Measurements from ENCODE around the gene SBK1.
"Not testable (repeated sequence)": the region's sequence is repeated elsewhere in the genome, so short reads cannot be mapped to it uniquely, and the experiment has no call there.

The SBK1 gene

DNA sequence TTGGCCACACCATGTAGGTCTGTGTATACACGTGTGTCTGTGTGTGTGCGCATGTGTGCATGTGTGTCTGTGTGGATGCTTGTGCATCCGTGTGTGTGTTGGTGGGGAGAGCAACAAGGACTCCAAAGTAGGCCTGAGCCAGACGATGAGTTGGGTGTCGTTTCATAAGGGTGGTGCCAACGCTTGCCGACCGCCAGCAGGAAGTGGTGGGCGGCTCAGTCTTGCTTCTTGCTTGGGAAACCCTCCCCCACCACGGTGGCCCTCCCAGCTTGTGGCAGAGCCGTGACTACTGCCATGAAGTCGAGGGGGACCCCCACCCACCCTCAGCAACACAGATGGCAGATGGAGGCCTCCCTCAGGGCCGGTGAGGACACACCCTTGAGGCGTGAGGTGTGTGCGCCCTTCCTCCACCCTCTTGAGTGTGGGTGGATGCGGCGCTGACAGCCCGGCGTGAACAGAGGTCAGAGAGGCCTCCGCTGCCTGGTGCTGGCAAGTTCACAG lies 17.5 kb downstream of the SBK1 start:
- peak; percentile 27 to 97 (median 66) for DNase-seq

DNA sequence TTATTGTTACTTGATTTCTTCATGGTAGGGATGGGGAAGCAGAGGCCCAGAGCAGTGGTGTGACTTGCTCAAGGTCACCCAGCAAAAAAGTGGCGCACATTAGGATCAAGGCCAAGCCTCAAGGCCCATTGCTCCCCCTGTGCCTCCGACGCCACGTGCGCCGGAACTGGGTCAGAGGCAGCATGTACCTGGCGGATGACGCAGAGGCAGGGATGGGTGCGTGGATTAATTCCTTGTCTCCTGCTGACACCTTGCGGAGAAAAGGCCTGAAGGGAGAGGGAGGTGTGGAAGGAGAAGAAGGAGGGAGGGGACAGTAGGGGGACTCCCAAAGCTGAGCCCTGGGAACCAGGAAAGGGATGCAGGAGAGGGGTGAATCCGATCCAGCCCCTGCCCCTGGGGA lies 18.5 kb downstream of the SBK1 start:
- no peak for DNase-seq

DNA sequence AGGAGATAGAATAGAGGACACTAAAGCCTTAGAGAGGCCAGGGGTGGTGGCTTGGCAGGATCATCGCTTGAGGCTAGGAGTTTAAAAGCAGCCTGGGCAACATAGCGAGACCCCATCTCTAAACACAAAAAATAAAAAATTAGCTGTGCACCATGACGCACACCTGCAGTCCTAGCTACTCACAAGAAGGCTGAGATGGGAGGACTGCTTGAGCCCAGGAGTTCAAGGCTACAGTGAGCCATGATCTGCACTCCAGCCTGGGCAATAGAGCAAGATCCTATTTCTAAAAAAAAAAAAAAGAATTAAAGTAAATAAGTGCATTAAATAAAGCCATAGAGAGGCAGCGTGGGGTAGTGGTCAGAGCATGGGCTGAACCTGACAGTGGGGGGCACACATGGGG lies 19.1 kb downstream of the SBK1 start:
- no peak for DNase-seq

DNA sequence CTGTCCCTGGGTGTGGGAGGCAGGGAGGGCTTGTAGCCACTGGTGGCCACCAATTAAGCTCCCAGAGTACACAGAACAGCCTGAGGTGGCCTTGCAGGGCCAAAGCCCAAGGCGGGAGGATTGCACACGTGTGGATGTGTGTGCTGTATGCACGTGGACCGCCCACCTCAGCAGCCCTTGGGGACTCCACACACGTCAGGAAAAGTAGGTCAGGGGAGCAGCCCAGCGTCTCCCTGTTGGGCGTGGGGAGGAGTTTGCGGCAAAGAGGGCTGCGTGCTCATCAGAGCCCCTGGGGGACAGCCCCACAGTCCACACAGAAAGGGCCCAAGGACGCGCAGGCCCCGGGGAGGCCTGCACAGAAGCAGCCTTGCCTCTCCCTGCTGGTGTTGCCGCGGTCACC lies 19.6 kb downstream of the SBK1 start:
- DNase-seq = peak in 1 of 5 experiments; percentile 64

DNA sequence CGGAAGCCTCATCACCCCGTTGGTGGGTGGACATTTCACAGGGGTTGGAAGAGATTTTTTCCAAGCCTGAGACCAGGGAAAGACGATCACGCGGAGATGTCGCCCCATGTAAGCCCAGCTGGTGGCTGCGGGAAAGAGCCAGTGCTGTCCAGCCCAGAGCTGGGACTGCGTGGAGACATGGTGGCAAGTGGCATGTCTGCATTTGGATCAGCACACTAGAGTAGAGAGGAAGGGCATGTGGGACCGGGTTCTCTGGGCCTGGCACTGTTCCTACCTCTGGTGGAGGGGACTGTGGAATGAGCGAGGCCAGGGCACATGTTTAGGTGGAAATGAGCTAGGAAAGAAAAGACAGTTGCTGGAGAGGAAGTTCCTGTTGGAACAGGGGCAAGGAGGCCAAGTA lies 20.0 kb downstream of the SBK1 start:
- DNase-seq = no peak

DNA sequence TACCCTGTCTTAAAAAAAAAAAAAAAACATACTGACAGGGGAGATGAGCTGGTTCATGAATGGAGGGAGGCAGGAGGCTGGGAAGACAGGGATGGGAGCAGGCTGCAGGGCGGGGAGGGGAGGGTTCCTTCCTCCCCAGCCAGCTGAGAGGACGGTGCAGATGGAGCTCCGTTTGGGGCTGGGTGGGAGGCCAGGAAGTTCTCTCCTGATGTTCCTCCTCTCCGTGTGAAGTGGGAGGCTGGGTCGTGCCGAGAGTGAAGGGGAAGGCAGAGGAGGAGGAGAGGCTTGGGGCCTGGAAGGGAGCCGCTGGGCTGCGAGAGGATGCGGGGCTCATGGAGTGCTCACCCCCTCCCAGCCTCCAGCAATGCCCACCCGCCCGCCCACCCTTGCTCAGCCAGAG lies 21.3 kb downstream of the SBK1 start:
- DNase-seq = no peak

DNA sequence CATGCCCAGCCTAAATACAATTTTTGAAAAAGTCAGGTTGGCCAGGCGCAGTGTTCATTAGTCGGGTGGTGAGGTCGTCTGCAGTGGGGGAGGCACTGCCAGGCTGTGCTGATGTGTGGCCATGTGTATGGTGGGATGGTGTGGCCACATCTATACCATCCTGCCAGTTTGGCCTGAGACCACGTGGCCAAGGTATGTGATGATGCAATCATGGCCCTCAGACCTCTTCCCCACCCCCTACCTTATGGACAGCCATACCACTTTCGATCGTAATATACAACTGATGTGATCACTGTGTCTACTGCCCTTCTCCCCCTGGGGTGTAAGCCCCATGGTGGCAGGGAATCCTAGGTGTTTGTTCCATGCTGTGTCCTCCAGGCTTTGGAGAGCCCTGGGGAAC lies 23.7 kb downstream of the SBK1 start:
- no peak for DNase-seq

DNA sequence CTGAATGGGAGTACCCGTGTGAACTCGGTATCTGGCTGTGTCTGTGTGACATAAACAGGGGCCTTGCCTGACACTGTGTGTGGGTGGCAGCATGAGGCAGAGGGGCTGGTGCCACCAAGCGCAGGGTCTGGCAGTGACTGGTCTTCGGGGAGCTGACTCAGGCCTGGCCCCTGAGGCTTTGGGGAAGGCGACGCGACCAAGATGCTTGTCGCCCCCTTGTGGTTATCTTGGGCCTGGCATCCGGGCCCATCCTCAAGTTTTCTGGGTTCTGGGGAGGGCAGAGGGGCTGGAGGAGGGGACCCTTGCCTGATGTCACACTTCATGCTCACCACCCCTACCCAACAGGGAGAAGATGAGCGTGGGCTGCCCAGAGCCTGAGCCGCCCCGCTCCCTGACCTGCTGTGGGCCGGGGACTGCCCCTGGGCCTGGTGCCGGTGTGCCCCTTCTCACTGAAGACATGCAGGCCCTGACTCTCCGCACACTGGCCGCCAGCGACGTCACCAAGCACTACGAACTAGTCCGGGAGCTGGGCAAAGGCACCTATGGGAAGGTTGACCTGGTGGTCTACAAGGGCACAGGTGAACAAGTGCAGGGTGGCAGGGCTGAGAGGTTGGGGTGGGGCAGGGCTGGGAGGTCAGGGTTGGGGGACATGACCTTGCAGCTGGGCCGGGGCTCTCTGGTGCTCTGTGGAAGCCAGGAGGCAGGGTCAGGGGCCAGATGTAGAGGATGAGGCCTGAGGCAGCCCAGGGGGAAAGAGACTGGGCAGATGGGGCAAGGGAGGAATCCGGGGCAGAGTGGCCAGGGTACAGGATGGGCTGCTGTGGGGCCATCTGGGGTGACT lies 24.9 kb downstream of the SBK1 start:
- DNase-seq = peak; percentile 49 to 60 (median 56)

DNA sequence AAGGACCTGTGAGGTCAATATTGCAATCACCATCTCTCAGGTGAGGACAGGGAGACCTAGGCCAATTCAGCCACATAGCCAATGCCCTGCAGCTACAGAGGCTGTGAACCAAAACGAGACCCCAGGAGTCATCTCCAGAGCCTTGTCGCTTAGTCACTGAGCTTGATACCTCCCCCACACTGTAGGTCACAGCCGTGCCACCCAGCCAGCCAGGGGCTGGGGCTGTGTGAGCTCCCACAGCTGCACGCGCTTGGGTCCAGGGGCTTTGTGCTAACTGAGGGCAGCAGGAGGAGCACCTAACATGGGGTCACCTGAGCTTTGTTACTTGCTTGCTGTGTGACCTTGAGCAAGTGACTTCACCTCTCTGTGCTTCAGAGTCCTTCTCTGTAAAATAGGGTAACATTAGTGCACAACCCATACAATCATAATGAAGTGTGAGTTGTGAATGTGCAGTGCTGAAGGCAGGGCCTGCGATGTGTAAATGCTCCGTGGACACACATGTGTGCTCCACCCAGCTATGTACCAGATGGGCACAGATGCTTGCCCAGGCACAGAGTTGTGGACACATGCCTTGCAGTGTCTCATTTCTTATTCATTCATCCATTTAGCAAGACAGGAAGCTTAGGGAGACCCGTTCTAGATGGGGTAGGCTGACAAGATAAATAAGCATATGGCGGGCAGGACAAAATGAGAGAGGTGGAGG lies 25.9 kb downstream of the SBK1 start:
- DNase-seq = no peak

DNA sequence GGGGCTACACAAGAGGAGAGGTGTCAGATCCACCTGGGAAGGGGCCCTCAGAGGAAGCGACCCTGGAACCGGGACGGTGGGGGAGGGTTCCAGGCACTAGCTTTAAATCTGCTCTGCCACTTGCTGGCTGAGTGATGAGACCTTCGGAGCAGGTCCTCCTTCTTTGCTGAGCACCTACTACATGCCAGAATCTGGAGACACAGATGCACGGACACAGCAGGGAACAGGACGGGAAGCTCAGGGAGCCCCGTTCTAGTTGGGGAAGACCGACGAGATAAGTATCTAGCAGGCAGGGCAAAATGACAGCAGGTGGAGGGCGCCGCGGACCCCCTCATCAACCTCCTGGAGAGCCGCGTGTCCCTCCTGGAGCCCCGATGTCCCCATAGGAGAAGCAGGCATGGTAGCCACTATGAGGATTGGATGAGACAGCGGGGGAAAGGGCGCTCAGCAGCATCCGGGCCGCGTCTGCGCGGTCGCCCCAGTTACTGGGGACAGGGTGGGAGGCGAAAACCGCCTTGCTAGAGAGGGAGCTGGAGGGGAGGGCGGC lies 27.2 kb downstream of the SBK1 start:
- DNase-seq = no peak

DNA sequence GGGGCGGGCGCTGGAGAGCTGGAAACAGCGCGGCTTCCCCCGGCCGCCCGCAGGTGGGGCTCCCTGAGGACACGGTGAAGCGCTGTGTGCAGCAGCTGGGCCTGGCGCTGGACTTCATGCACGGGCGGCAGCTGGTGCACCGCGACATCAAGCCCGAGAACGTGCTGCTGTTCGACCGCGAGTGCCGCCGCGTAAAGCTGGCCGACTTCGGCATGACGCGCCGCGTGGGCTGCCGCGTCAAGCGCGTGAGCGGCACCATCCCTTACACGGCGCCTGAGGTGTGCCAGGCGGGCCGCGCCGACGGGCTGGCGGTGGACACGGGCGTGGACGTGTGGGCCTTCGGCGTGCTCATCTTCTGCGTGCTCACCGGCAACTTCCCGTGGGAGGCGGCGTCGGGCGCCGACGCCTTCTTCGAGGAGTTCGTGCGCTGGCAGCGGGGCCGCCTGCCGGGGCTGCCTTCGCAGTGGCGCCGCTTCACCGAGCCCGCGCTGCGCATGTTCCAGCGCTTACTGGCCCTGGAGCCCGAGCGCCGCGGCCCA lies 27.8 kb downstream of the SBK1 start:
- DNase-seq = no peak

DNA sequence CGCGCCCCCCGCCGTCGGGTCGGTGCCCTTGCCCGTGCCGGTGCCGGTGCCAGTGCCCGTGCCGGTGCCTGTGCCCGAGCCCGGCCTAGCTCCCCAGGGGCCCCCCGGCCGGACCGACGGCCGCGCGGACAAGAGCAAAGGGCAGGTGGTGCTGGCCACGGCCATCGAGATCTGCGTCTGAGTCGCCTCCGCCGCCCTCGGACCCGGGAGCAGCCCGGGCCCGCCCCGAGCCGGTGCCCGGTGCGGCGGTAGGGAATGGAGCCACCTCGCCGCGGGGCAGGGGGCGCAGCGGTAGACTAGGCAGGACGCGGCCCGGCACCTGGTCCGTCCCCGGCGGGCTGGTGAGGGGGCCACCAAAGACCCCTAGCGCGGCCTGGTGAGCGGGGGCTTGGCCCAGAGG lies 28.4 kb downstream of the SBK1 start:
- no peak for DNase-seq

DNA sequence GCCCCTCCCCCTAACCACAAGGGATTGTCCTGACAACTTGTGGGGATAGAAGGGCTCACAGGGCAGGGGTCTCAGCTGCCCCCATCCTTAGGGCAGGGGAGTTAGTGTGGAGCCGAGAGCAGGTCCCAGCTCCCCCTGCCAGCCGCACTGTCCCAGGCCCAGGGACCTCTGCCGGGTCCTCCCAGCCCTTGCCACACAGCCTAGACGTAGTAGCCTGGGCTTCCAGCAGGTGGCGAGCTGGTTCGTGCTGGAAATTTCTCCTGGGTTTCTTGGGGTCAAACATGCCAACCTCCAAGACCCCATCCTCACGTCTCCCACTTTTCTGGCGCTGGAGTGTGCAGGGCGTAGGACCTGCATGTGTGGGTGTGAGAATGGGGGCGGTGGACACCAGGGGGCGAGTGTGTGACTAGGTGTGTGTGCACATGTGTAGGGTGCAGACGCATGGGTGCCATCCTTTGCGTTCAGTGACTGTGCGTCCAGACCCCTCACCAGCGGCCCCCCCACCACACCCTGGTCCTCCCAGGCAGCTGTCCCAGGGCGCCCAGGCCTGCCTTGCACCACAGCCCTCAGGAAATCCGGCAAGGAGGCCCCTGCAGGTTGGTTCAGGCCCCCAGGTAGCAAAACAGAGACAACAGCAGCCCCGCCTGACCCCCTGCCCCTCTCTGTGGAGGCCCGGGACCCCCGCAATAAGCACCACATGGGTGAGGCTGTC lies 29.5 kb downstream of the SBK1 start:
- peak in 3 of 5 experiments; percentile 13 to 23 (median 18) for DNase-seq

DNA sequence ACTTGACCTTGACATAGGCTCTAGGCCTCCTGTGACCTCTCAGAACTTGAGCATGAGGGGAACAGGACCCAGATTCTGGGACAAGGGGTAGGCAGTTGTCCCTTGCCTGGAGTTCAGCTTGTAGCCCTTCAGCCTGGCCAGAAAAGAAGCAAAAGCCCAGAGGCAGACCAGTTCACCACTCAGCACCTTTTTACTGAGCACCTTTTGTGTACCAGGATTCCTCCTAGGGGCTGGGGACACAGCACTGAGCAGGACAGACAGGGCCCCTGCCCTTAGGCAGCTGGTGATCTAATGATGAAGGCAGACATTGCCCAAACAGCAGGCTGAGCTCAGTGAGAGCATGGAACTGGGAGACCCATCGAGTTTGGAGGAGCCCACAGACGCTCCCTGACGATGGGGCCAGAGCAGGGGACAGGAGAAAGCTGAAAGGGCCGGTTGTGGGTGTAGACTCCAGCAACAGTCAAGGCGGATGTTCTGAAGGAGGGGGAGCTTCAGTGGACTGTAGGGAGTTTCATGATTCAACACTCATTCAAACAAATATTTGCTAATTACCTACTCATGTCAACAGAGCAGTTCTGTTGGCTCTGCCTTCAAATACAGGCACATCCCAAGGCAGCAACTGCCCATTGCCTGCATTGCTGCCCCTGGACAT lies 32.0 kb downstream of the SBK1 start:
- no peak for DNase-seq

DNA sequence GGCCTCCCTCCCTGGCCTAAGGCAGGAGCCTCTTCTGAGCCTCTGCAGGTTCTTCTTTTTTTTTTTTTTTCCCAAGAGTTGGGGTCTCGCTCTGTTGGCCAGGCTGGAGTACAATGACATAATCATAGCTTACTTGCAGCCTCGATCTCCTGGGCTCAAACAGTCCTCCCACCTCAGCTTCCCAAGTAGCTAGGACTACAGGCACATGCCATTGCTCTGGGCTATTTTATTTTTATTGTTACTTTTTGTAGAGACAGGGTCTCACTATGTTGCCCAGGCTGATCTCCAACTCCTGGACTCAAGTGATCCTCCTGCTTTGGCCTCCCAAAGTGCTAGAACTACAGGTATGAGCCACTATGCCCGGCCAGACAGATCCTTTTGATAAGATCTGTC lies 32.6 kb downstream of the SBK1 start:
- no peak for DNase-seq

DNA sequence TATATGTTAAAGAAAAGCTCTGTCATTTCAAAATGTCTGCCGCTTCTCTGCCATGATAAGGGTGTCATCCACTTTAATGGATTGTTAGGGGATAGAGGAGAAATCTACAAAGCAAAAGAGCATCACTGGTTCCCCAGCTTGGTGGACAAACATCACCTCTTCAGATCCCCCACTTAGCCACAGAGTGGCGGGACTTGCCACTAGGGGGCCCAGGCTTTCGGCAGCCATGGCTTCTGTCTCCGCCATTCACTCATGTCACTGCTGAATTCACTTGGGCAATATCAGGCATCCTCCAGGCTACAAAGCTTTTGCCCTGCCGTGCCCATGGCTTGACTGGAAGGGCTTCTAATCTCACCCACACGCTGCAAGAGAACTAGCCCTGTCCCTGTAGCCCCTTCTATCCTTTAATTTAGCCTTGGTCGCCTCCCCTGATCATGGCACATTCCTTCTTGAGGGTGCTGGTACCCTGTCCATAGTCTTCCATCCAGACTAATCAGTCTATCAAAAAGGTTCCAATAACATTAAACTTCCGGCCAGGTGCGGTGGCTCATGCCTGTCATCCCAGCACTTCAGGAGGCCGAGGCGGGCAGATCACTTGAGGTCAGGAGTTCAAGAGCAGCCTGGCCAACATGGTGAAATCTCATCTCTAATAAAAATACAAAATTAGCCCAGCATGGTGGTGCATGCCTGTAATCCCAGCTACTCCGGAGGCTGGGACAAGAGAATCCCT lies 34.7 kb downstream of the SBK1 start:
- DNase-seq = peak in 4 of 5 experiments; percentile 24 to 71 (median 49)

DNA sequence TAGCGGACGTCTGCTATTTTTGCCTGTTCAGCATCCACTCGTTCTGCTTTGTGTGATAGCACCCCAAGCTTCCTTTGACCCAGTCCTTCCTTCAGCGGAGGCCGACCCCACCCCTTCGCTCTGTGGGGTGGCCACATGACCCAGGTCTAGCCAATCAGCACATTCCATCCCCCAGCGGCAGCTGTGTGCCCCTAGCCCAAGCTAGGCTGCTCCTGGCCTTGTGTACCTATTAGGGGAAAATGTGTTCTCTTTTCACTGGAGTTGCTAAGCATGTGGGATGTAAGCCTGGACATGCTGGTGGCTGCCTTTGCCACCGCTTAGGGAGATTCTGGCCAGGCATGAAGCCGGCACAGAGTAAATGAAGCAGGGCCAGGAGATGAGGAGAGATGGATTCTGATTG lies 37.9 kb downstream of the SBK1 start:
- not testable (repeated sequence) for DNase-seq

DNA sequence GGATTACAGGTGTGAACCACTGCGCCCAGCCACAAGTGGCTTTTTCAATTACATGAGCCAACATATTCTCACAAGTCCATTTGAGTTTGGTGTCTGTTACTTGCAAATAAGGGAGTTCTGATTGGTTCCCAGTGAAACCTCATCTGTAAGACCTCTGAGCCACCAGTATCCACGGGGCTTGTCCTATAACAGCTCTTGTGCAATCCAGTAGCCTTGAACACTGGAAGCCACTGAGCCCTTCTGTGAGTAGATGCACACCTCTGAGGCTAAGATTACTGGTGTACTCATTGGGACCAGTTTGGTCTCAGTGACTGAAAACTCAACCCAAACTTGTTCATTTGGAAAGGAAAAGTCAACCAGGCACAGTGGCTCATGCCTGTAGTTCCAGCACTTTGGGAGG lies 38.7 kb downstream of the SBK1 start:
- DNase-seq = not testable (repeated sequence)

DNA sequence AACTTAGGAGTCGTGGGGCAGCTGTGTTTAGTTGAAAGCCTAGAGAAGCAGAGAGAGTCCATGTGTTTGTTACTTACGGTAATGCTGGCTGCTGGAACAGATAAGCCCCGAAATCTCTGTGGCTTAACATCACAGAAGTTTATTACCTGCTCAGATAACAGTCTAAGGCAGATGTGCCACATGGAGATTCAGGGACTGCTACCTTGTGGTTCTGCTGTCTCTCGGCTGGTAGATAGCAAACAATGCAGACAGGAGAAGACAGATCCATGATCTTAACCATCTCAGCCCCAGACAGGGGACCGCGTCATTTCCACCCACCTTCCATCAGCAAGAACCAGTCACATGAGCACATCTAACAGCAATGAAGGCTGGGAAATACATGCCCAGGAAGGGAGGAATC lies 40.3 kb downstream of the SBK1 start:
- DNase-seq = not testable (repeated sequence)

DNA sequence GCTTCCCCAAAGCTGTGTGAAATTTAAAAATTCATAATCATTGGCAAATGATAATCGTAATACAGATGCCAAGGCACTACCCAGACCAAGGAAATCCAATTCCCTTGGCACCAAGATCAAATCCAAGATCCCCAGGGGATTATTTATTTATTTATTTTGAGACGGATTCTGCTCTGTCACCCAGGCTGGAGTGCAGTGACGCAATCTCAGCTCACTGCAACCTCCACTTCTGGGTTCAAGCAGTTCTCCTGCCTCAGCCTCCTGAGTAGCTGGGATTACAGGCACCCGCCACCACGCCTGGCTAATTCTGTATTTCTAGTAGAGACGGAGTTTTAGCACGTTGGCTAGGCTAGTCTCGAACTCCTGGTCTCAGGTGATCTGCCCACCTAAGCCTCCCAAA lies 43.4 kb downstream of the SBK1 start:
- not testable (repeated sequence) for DNase-seq

DNA sequence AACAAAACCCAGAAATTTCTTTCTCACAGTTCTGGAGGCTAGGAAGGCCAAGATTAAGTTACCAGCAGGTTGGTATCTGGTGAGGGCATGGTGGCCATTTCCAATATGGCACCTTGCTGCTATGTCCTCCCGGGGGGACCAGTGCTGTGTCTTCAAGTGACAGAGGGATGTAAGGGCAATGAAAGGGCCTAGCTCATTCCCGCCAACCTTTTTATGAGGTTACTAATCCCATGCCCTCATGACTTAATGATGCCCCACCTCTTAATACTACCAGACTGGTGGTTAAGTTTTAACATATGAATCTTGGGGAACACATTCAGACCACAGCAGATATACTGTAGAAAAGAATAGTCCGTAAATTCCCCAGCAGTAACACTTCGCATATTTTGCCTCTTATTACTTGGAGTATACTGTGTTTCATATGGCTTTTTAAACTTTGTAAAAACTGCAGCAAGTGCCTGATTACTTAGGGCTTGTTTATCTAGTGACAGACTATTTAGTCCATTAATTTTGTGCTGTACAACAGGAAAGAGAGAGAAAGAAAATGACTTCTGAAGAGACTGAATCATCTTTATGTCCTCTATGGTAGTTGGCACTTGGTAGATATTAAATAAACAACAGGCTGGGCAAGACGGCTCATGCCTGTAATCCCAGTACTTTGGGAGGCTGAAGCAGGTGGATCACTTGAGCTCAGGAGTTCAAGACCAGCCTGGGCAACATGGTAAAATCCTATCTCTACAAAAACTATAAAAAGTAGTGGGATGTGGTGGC lies 44.8 kb downstream of the SBK1 start:
- DNase-seq = not testable (repeated sequence)
